GF-D8 (cell line): ENCODE data around the gene MESP1.

Source experiments
- DNase-seq: peaks from one replicate; lab custom pipeline; 2025; lab: John Stamatoyannopoulos, UW

MESP1 gene

DNA sequence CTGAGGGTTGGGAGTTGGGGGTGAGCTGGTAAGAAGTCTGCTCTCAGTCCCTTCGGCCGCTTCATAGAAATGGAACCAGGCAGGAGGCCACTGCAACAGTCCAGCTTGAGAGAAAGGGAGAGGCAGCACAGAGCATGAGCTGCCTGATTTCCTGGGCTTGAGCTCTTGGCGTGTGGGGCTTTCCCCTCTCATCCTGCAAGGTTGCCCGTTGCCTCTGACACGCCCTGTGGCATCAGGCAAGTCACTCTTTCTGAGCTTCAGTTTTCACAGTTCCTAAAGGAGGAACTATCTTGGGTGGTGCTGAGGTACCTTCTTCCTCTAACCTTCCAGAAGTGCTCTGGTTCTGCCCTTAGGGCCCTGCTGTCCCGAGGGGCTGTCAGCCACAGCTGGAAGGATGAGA, 30.0 kb upstream of the MESP1 start:
- no peak for DNase-seq

- no peak for DNase-seq
These were observed 29.6 kb upstream of the MESP1 start for GRCh38 chr15:89780601-89781000.

DNA sequence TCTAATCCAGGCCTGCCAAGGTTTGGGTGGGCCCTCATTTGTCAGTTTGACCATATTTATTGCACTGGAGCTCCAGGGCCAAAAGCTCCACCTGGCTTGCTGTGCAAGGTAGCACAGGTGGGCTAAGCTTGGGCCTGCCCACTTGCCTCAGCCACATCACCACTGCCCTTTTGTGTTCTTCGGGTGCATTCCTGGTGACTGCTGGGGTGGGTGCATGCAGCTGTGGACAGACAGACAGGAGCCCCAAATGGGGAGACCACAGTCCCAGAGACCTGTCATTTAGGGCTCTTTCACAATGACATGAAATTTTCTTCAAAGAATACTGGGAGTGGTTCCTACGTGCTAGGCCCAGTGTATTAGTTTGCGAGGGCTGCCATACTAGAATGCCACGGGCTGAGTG, 27.8 kb upstream of the MESP1 start:
- no peak for DNase-seq

DNA sequence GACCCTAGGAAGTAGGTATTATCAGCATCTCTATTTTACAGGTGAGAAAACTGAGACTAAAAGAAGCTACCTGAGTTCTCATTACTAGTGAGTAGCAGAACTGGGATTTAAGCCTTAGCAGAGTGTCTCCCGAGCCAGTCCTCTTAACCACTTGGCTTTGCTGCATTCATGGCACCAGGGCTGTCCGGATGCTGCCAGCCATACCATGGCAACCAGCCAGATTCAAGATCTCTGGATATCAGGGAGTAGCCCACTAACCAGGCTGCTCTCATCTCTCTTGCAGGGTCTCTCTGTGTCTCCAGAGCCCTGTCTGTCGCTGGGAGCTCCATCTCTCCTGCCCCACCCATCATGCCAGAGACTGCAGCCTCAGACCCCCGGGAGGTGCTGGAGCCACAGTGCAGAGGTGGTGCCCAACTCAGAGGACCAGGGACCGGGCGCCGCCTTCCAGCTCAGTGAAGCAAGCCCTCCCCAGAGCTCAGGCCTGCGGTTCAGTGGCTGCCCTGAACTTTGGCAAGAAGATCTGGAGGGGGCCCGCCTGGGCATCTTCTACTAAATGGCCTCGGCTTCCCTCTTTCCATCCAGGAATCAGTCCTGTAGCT, 26.8 kb upstream of the MESP1 start:
- no peak for DNase-seq

GRCh38 chr15:89777073-89777751, 26.2 kb upstream of the MESP1 start:
- no peak for DNase-seq

GRCh38 chr15:89776274-89777072, 25.4 kb upstream of the MESP1 start, which contains the start of gene MESP2:
MESP2 (plus strand) TSS chr15:89776332; CDS start chr15:89776358, 26 bp downstream.
- DNase-seq: no peak

GRCh38 chr15:89775815-89776214, 24.8 kb upstream of the MESP1 start:
- DNase-seq: no peak

DNA sequence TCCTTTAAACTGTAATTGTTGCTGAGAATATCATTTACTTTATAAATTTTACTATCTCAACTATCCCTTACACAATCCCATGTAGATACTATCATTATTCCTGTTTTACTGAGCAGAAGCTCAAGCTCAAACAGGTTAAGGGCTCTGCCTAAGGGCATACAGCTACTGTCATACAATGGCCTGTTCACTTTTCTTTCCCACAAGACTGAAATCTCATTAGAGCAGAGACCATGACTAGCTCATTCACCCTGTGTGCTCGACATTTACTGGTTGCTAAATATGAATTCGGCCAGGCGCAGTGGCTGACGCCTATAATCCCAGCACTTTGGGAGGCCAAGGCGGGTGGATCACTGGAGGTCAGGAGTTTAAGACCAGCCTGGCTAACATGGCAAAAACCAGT, 23.4 kb upstream of the MESP1 start:
- DNase-seq: no peak

- no peak for DNase-seq
These were observed 22.0 kb upstream of the MESP1 start for GRCh38 chr15:89772932-89773583.

- DNase-seq: no peak
These were observed 19.0 kb upstream of the MESP1 start for GRCh38 chr15:89770041-89770440.

- DNase-seq: no peak
These were observed 18.3 kb upstream of the MESP1 start for GRCh38 chr15:89769366-89769765.

DNA sequence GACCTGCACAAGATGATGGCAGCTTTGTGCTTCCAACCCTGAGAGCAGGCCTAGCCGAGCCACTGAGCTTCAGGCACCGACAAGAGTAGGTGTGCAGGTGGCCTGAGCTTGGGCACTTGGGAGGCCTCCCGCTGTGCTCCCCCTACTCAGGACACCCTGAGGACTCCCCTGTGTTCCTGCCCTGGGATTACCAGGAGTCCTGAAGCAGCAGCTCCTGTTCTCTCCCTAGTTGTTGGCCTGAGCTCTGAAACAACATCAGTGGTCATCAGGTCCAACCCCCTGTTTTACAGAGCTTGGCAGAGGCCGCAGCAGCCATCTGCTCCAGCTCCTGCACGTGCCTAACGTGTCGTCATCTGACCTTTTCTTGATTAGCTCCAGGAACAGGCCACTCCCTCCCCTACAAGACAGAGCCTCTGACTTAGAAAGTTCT, 17.0 kb upstream of the MESP1 start:
- DNase-seq: no peak

- no peak for DNase-seq
These were observed 16.4 kb upstream of the MESP1 start for GRCh38 chr15:89767411-89767915.

DNA sequence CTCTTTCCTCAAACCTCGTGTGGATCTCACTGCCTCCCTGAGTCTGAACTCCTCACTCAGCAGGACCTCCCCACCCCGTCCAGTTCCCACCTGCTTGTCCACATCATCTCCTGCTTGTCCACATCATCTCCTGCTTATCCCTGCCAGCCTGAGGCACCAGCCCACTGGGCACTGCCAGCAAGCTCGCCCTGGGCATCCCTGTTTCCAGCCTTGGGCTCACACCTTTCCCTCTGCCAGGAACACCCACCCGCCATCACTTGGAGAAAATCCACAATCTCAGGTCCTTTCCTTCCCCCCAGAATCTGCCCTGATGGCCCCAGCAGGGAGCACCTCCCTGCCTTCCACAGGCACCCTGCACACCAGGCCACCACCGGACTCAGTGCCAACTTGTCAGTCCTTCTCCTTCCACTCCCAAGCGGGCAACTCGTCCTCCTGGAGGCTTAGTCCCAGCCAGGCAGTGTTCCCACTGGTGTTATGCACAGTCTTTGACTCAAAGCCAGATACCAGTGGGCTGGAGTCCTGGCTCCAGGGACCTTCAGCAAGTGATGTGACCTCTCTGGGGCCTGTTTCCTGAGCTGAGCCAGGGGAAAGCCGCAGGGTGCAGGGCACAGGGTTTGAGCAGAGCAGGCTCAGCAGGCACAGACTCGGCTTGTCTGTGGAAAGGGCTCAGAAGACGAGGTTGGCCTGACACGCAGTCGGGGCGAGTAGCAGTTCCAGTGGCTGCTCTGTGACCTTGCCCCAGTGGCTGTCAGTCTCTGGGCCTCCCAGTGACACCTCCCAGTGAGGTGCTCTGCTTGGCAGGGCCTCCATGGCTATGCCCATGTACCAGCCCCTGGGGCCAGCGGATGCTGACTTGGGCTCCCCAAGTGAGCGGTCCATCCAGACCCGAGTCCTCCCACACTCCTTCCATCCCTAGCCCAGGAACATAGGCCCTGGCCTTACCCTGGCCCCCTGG, 15.6 kb upstream of the MESP1 start:
- no peak for DNase-seq

DNA sequence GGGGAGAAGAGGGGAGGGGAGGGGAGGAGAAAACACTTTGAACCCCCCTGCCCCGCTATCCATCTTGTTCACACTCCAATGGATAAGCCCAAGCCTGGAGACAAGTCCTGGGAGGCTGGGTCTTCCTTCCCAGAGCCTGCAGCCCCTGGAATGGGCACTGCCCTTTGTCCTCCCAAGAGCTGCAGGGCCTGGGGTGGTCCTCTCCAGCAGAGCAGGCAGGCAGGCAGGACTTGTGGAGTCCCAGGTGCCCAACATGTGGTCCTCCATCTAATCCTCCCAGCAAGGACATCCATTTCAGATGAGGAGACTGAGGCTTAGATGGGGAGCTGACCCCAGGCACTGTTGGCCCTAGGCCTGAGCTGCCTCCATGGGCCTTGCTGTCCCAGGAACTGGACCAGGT, 14.6 kb upstream of the MESP1 start:
- no peak for DNase-seq

DNA sequence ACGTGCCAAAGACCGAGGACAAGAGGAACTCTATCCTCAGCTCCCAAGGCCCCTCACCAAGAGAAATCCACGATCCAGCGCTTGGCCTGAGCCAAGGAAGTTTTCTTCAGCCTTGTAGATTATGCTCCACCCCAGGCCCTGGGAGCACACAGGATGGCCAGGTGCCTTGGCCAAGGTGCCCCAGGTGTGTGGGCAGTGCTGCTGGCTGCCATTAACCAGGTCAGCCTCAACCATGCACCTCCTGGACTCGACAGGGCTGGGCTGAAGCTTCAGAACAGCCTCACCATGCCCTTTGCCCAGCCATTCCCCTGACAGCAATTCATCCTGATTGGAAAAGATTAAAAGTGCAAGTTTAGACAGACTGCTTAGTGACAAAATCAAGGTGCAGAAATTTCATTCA, 10.9 kb upstream of the MESP1 start:
- DNase-seq: no peak

- DNase-seq: no peak
These were observed 10.2 kb upstream of the MESP1 start for GRCh38 chr15:89761009-89761831.

DNA sequence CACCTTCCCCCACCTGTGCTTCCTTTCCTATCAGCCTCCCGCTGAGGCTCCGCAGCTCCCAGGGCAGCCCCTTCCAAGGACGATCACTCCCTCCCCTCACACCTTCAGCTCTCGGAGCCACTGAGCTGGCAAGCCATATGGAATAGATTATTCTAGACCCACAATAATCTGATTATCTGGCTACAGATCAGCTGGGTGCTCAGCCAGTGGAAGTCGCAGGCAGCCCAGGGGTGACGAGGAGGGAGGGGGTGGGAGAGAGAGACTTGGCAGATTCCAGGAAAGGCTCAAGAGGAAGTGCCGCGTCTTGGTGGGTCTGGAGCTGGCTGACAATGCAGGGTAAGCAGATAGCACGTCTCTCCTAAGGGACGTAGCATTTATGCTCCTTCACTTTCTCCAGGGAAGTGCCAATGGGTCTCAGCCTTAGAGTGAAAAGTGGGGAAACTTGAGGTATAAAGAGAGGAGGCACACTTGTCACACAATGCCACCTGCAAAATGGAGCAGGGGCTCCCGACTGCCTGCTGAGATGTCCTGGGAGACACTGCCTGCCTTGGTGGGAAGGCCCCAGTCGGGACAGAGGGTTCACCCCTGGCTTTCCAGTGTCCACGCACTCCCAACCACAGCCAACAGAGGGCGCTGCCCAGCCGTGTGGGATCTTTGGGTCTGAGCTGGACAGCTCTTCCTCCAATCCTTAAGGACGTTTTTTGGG, 9.4 kb upstream of the MESP1 start:
- peak; percentile 18 for DNase-seq

DNA sequence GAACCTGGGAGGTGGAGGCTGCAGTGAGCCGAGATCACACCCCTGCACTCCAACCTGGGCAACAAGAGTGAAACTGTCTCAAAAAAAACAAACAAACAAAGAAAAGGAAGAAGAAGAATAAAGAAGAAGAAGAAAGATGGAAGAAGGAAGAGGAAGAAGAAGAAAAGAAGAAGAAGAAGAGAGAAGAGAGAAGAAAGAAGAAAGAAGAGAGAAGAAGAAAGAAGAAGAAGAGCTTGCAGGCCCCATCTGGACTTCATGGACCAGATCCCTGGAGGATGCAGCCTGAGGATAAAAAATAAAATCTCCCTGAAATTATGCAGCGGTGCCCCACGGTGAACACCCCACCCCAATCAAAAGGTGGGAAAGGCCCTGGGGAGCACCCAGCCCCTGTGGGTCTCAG, 8.8 kb upstream of the MESP1 start:
- DNase-seq: no peak

GRCh38 chr15:89758981-89759380, 7.9 kb upstream of the MESP1 start:
- DNase-seq: no peak
